Activated T-cell treated with anti-CD3 and anti-CD28 coated beads for 1 hour (primary cell): ENCODE results near the gene GNAO1.
A peak's percentile ranks its signal among the peaks of the same experiment; 100 is the strongest.

Experiments
- DNase-seq: peaks from one replicate; pipeline ENCODE4 v3.0.0-alpha.2; 2020; ENCODE audit warnings: low read depth

The GNAO1 gene

GRCh38 chr16:56198006-56198754 is 6.9 kb downstream of the GNAO1 start:
- no peak for DNase-seq

DNA sequence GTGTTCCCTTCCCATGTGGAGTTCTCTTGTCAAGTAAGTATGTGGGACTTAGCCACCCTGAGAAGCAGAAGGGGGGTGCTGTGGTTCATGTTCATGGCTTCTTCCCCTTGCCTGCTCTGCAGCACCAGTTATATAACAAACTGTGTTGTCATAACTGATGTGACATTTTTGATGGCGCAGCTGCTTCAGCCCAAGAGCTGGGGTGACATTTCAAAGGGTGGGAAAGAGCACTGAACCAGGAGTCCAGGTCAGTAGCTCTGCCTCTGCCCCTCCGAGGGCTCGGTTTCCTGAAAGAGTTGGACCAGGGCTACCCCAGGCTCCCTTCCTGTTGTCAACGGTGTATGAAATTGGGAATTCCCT is 7.4 kb downstream of the GNAO1 start:
- no peak for DNase-seq

DNA sequence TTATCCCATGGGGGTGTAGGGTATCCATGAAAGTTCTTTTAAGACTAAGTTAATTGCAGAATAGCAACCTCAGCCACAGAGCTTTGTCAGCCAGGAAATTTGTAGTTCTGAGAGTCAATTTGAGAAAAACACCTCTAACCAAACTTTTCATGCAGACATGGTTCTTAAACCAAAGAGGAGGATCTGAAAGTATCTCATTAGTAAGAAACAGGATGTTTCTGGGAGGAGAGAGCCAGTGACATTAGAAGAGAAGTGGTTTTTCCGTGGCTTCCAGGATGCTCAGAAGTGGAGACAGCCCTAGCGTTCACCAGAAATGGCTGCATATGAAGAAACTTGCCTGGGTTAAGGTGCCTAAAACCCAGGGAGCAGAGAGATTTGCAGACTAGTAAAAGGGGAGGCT is 7.9 kb downstream of the GNAO1 start:
- DNase-seq, result no peak

DNA sequence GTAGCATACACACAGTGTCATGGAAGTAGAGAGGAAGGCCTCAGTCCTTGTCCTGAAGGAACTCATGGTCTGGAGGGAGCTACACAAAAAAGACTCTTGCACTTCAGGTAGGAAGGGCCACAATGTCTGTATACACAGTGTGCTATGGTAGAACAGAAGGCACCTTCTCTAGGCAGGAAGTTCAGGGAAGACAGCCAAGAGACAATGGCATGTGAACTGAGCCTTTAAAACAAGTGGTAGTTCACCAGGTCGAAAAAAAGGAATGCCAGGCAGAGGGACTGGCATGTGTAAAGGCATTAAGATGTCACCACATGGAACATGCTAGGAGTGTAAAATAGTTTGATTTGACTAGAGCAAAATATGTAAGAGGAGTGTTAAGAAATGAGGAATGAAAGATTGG is 9.7 kb downstream of the GNAO1 start:
- DNase-seq, result no peak

- no peak for DNase-seq
Observed at GRCh38 chr16:56202036-56202435, 10.7 kb downstream of the GNAO1 start.

GRCh38 chr16:56203052-56203451 is 11.8 kb downstream of the GNAO1 start:
- peak; percentile 24 for DNase-seq

DNA sequence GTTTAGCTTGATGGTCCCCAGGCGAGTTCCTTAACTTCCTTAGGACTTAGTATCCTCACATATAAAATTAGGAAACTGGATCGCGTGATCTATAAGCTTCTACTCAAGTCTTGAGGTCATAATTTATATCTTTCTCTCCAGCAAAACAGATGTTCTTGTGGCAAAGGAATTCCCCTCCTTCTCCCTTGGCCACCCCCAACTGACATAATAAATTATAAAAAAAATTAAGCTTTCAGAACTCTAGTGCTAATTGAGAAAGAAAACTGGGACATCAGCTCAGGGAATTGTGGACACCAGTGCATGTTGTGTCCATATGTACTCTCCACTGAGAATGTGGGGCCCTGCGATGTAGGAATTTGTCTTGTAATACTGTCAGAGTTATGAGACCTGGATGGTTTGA is 13.5 kb downstream of the GNAO1 start:
- DNase-seq, result no peak

- DNase-seq, result no peak
Observed at GRCh38 chr16:56206951-56207350, 15.7 kb downstream of the GNAO1 start.

- no peak for DNase-seq
Observed at GRCh38 chr16:56207421-56207820, 16.1 kb downstream of the GNAO1 start.

- DNase-seq, result no peak
Observed at GRCh38 chr16:56211435-56211981, 20.2 kb downstream of the GNAO1 start.

DNA sequence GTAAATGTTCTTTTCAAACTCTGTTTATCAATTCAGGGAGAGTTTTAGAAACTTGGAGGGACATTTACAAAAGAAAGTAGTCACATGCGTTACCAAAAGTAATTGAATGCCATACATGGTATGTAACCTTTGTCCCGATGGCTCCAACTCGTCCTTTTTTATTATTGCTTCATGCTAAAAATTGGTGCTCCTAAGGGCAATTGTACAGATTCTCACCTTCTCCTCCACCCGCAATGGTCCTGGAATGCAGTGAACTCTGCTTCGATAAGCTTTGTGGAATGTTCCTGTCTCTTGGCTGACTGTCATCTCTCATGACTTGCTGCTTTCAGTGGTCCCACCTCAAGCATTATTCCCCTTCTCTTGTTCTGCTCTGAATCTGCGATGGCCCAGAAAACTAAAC is 20.9 kb downstream of the GNAO1 start:
- DNase-seq, result no peak

DNA sequence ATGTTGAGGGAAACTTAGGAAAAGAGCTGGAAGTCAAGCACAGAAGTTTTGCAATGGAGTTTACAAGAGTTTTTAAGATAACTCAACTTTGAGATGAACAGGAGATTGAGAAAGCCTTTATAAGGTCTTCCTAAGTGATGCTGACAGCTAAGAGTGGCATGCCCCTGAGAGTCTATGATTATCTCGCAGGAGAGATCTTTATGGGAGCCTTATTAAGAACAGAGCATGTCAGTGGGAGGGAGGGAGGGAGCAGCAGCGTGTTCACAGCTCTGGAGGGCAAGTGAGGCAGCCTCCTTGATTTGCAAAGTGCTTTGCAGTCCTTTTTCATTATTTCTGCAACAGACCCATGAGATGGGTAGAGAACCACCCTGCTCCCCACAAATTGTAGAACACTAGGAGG is 30.7 kb downstream of the GNAO1 start:
- no peak for DNase-seq

DNA sequence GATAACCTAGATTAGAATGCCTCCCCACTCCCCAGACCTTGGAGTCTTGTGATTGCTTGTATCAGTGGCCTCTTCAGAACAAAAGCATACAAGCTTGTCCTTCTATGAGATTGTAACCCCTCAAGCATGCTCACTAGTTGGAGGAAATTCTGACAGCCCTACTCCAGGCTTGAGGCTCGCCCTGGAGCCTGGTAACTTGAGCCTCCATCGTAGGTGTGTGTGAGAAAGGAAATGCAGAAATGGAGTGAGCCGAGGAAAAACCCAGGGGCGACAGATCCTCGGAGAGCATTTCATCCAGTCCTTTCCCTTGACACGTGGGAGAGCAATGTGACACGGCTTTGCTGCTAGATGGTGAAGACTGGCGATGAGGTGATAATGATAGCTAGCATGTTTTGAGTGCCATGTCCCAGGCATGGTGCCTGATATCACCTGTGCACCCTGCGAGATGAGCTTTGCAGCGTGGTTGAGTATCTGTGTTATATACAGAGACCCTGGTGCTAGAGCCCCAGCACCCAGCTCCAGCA is 31.2 kb downstream of the GNAO1 start:
- no peak for DNase-seq

GRCh38 chr16:56225017-56225742 is 33.9 kb downstream of the GNAO1 start:
- DNase-seq, result no peak

- DNase-seq, result no peak
Observed at GRCh38 chr16:56226187-56226586, 34.9 kb downstream of the GNAO1 start.

- DNase-seq, result no peak
Observed at GRCh38 chr16:56226845-56227525, 35.7 kb downstream of the GNAO1 start.

DNA sequence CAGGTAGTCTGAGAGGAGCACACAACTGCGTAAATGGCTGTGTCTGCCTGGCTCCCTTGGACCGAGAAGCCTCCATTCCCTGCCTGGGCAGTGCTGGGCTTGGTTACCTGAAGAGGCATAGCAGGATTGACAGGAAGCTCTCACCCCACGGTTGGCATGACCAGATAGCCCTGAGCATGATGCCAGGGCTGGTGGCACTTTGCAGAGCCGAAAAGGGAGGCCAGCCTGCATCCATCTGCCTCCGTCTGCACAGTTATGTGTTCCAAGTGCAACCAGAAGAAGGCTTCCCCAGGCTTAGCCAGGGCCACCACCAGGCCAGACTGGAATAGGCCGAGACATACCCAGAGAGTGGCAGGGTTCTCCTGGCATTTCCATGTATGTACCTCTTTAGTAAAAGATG is 36.6 kb downstream of the GNAO1 start:
- no peak for DNase-seq

GRCh38 chr16:56228476-56228875 is 37.2 kb downstream of the GNAO1 start:
- DNase-seq, result no peak

DNA sequence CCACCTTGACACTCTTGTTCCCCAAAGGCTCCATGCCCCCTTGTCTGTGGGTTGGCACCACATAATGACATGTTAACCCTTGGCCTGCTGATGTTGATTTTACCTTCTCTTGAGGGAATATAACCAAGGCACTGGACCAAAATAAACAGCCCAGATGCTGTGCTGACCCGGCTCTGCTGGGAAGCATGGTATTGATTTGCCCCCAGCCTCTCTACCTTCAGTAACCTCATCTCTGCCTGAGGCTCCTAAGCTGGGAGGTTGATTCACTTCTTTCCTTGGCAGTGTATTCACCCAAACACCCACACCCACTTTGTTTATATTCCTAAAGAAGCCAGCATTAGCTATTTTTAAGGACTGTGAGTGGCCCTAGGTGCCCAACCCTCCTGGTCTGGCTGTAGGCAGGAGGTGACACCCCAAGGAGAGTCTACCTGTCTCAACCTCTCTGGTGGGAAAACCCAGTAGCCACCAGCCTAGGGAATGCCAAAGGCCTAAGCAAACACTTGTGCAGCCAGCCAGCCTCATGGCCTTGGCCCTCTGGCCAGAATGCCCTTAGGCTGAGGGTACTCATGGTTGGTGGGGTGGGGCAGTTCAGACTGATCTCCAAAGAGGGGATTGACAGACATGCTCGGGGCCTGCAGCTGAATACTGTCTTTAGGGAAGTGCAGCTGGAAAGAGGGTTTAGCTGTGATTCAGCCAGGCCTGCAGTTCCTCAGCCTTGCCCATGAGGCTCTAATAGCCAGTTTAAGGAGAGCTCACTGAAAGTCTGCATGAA is 42.7 kb downstream of the GNAO1 start:
- no peak for DNase-seq

GRCh38 chr16:56234737-56235136 is 43.4 kb downstream of the GNAO1 start:
- no peak for DNase-seq

- no peak for DNase-seq
Observed at GRCh38 chr16:56237451-56237930, 46.2 kb downstream of the GNAO1 start.

DNA sequence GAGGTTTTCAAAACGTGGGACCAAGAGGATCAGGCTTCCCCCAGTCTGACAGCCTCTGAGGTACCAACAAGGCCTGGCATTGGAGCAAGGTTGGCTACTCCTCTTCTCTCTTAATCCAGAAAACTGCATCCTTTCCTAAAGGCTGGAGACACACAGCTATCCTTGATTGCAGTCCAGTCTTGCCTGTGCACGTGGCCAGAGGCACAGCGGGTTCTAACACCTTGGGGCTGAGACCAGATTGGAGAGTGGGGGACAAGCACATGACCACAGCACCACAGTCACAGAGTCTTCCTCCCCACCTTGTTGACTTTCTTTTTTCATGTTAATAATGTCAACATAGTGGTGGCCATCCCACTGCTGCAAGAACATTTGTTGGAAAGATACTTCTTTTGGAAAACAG is 46.9 kb downstream of the GNAO1 start:
- DNase-seq, result no peak
